GM13976 (cell line): Measurements from ENCODE around the gene LAPTM4A.

Experiments used
- DNase-seq: peaks from one replicate; pipeline ENCODE4 v3.0.0; 2012; ENCODE audit warnings: low spot score
- in situ Hi-C: fragments of 300-500 bp; cut with MboI; formaldehyde crosslinking; loops from one replicate; pipeline ENCODE4 v1.12.0; 2022; ENCODE audit warnings: low sequenced_read_pairs, mixed read lengths, inconsistent platforms; ENCODE audit not compliant: unreplicated experiment
- TF ChIP-seq, protein P1 (sequence below): IDR thresholded peaks from 2 replicates; pipeline ENCODE4 v1.5.1; 2012; ENCODE audit warnings: borderline replicate concordance, mild to moderate bottlenecking; ENCODE audit not compliant: insufficient read depth; ENCODE audit errors: extremely low read depth, missing control alignments, control extremely low read depth

Gene LAPTM4A

DNA sequence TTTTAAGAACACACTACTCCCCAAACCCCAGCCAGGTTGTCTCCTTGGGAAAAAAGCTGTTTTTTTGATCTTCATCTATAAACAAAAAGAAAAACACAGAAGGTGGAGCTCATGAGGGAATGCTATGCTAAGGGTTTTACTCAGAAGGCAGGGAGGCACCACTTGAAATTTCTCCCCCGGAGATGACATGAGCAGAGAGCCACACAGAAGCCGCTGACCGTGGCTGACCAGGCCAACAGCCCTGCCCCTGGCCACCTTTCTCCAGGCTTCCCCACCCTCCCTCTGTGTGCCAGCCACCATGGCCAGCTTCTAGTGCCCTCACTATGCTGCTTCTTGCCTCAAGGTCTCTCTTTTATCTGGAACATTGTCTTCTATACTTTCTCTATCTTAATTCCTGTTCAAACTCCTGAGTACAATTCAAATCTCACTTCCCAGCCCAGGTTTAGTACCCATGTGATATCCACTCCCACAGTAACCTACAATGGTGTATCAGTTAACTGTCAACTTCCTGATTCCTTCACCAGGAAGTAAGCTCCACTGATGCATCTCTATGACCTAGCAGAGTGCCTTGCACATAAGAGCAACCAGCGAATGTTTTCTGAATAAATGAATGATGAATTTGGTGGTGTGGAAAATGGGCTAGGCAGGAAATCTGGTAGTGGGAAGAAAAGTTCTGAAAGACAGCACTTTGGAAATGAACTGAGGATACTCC lies 15.3 kb downstream of the LAPTM4A start:
- TF ChIP-seq, protein P1, sequence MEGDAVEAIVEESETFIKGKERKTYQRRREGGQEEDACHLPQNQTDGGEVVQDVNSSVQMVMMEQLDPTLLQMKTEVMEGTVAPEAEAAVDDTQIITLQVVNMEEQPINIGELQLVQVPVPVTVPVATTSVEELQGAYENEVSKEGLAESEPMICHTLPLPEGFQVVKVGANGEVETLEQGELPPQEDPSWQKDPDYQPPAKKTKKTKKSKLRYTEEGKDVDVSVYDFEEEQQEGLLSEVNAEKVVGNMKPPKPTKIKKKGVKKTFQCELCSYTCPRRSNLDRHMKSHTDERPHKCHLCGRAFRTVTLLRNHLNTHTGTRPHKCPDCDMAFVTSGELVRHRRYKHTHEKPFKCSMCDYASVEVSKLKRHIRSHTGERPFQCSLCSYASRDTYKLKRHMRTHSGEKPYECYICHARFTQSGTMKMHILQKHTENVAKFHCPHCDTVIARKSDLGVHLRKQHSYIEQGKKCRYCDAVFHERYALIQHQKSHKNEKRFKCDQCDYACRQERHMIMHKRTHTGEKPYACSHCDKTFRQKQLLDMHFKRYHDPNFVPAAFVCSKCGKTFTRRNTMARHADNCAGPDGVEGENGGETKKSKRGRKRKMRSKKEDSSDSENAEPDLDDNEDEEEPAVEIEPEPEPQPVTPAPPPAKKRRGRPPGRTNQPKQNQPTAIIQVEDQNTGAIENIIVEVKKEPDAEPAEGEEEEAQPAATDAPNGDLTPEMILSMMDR: no peak
- in situ Hi-C loops: no loop called here
- DNase-seq: no peak

DNA sequence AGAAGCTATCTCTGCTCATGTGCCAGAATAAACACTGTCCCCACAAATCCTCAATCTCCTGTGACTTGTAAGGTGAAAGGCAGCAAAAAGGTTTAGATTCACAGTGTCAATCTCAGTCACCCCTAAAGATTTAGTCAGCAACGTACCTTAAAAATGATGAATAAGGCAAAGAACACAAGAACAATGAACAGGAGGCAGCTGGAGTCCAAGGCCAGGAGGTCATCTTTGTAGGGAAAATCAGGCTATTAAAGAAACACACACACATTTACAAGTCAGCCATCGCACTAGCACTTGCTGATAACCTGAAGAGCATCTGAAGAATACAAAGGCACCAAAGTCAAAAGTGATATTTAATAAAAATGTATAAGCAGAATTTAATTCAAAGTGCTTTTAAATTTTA lies 16.6 kb downstream of the LAPTM4A start:
- in situ Hi-C loops: no loop called here
- TF ChIP-seq, protein P1: no peak
- DNase-seq: no peak

DNA sequence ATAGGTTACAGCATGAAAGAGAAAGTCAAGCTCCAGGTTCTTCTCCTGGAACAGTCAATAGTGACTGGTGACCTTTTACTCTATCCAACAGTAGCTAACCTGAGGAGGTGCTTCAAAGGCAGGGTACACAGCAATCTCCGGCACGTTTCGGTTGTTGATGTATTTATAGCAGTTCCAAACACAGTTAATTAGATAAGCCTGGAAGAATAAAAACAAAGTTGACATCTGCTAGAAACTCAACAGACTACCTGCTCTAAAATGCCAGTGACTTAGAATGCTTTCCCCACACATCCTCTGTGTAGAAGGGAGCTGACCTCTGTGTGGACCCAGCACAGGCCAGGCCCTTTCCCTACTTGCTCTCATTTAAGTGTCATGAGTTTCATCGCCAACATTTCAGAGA lies 17.2 kb downstream of the LAPTM4A start:
- in situ Hi-C loops: no loop called here
- TF ChIP-seq, protein P1: no peak
- no peak for DNase-seq

DNA sequence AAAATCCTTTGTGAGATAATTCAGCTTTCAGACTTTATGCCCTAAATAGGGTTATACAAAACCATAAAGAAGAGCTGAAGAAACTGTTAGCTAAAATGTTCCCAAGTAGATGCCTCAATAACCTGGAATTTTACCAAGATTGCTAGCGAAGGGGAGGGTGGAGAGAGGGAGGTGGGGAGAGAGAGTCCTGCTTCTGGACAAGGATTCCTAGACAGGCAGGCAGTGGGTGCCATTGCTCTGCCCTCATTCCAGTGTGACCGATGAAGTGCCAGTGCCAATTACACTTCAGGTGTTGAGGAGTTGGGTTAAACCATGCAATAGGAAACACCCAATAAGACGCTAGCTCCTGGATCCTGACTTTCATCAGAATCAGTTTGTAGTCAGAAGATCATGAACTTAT lies 18.1 kb downstream of the LAPTM4A start:
- TF ChIP-seq, protein P1: no peak
- in situ Hi-C loops: no loop called here
- no peak for DNase-seq

DNA sequence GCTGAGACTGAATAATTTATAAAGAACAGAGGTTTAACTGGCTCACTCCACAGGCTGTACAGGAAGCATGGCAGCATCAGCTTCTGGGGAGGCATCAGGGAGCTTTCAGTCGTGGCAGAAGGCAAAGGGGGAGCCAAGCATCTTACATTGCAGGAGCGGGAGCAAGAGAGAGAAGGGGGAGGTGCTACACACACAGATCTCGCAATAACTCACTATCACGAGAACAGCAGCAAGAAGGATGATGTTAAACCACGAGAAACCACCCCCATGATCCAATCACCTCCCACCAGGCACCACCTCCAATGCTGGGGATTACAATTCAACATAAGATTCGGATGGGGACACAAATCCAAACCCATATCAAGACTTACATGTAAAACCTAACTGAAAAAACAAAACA lies 21.2 kb downstream of the LAPTM4A start:
- in situ Hi-C loops: no loop called here
- TF ChIP-seq, protein P1: no peak
- no peak for DNase-seq

DNA sequence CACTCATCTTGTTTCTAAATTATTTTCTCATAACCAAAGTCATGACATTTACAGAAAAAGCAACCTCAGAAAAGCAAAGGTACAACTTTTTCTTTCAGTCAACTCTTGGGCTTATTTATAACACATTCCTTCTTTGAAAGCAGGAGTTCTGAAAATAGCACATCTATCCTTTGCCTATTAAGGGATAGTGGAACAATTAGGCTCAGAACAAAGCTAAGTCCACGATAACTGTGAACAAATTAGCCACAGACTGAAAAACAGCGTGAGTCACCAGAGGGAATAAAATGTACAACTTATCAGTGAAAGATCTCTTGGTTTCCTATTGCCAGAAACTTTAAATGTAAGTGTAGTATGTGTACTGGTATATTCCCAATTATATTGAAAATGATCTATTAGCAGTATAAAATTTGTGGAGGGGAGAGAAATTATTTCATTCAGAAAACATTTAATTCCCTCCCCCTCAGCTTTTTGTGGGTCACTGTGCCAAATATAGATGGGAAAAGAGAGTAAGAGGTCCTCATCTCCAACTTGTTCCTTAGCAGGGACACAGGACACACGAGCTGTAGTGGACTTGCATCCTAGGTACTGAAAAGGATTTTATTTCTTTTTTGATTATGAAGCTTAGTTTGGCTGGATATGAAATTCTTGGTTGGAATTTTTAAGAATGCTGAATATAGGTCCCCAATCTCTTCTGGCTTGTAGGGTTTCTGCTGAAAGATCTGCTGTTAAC lies 23.6 kb downstream of the LAPTM4A start:
- TF ChIP-seq, protein P1: no peak
- in situ Hi-C loops: no loop called here

More for the DNA sequence above, 23.6 kb downstream of the LAPTM4A start:
- no peak for DNase-seq
